PC-9 (cell line): Measurements from ENCODE around the gene C1orf87.

Source experiments
- CTCF ChIP-seq: fragments of 200-600 bp; sonication (generic); conservative IDR thresholded peaks from 2 replicates; pipeline ENCODE4 v1.6.1; 2017; ENCODE audit warnings: mixed run types, antibody characterized with exemption, mild to moderate bottlenecking, moderate library complexity
- EZH2 ChIP-seq: fragments of 200-600 bp; sonication (generic); IDR thresholded peaks from 2 replicates; pipeline ENCODE4 v1.8.0; 2017; ENCODE audit warnings: antibody characterized with exemption, low read depth

- TF ChIP-seq EZH2, result no peak
- TF ChIP-seq CTCF, result no peak
These were observed 5.1 kb downstream of the C1orf87 start for GRCh38 chr1:60068393-60069045.
